H1 (cell line): ENCODE data around the gene CGB3. TPM values are rescaled to one million over a fixed set of nuclear protein-coding genes. Genes with fewer than 3 reads are reported as not detected.

ENCODE experiments used
- CHD7 ChIP-seq: fragments of 300-600 bp; sonication (generic); IDR thresholded peaks from 2 replicates; pipeline ENCODE4 v1.7.1; 2012; ENCODE audit warnings: low read length, moderate library complexity, mild to moderate bottlenecking, inconsistent platforms; ENCODE audit not compliant: insufficient replicate concordance
- KDM1A ChIP-seq: fragments of 200-600, 300-600 bp; sonication (generic); IDR thresholded peaks from 2 replicates; pipeline ENCODE4 v1.7.1; 2016; ENCODE audit warnings: mild to moderate bottlenecking, low read length, borderline replicate concordance
- RFX5 ChIP-seq: IDR thresholded peaks from 2 replicates; pipeline ENCODE4 v1.6.1; 2011; ENCODE audit warnings: low read depth, low read length, improper control_type of control experiment, borderline replicate concordance
- SIRT6 ChIP-seq: IDR thresholded peaks from one replicate; pipeline ENCODE4 v1.7.1; 2012; ENCODE audit warnings: low read length, inconsistent platforms
- SP2 ChIP-seq: IDR thresholded peaks from 2 replicates; pipeline ENCODE4 v1.6.1; 2012; ENCODE audit warnings: mild to moderate bottlenecking, low read length, inconsistent platforms
- USF2 ChIP-seq: IDR thresholded peaks from 2 replicates; pipeline ENCODE4 v1.6.1; 2011; ENCODE audit warnings: low read length, improper control_type of control experiment
- polyA plus RNA-seq, 7 experiments: library from polyadenylated mRNA; depleted of rRNA in 3 of 7; stranded (reverse) in 5 of 7; unstranded in 2 of 7; fragments of >200 nt in 5 of 7; fragments of 200-250 nt in 2 of 7; gene quantifications; 1 replicate in 5 of 7; 2 replicates in 1 of 7; 4 replicates in 1 of 7; pipeline versions ENCODE4 v1.2.1 to v1.2.3, GENCODE V29; 2011 to 2013; ENCODE audit warnings: missing spikeins in 2 of 7, mixed read lengths in 2 of 7
- total RNA-seq: library from RNA; stranded (reverse); fragmentation: NEBNext Ultra II Directional; extraction: Animal tissue kit (Norgen Biotek cat#: 25700); gene quantifications from 2 replicates; pipeline ENCODE4 v1.2.1, GENCODE V29; 2021

CGB3 gene
- total and polyA plus RNA-seq, 2 of the 8 experiments (the other 6 are each of a cell fraction or from before 2014, with no cell fraction given) = not detected

- TF ChIP-seq CHD7 = no peak
- no peak for TF ChIP-seq RFX5
- no peak for TF ChIP-seq SIRT6
- no peak for TF ChIP-seq SP2
- no peak for TF ChIP-seq USF2
- no peak for TF ChIP-seq KDM1A
Observed at GRCh38 chr19:49069026-49069425, 44.9 kb upstream of the CGB3 start (continued).
